HepG2 (cell line): Measurements from ENCODE around the gene TOE1. TPM values are rescaled to one million over a fixed set of nuclear protein-coding genes. Genes with fewer than 3 reads are reported as not detected.

Source experiments
- ADNP ChIP-seq: sonication (generic); formaldehyde crosslinking; IDR thresholded peaks from 2 replicates; pipeline ENCODE4 v1.4.0; 2020; ENCODE audit warnings: missing genetic modification reagents
- AGO2 ChIP-seq: fragments of 200-400 bp; formaldehyde crosslinking; optimal IDR thresholded peaks from 2 replicates; pipeline ENCODE3; 2017; ENCODE audit warnings: mild to moderate bottlenecking, low read depth, low read length, moderate library complexity
- BHLHE40 ChIP-seq: IDR thresholded peaks from 2 replicates; pipeline ENCODE4 v1.6.1; 2011; ENCODE audit warnings: low read length, improper control_type of control experiment
- DR1 ChIP-seq: sonication (generic); formaldehyde crosslinking; IDR thresholded peaks from 2 replicates; pipeline ENCODE4 v1.8.0; 2021; ENCODE audit warnings: mild to moderate bottlenecking, missing genetic modification reagents, inconsistent platforms
- ETV6 ChIP-seq: sonication (generic); formaldehyde crosslinking; conservative IDR thresholded peaks from 2 replicates; pipeline ENCODE4 v1.4.0; 2020; ENCODE audit warnings: missing genetic modification reagents
- HHEX ChIP-seq: IDR thresholded peaks from 2 replicates; pipeline ENCODE4 v1.6.1; 2016; ENCODE audit warnings: control low read depth
- MEIS1 ChIP-seq: sonication (generic); formaldehyde crosslinking; IDR thresholded peaks from 2 replicates; pipeline ENCODE4 v1.9.0; 2021; ENCODE audit warnings: mild to moderate bottlenecking, missing genetic modification reagents, moderate library complexity, borderline replicate concordance
- MLLT10 ChIP-seq: sonication (generic); formaldehyde crosslinking; IDR thresholded peaks from 2 replicates; pipeline ENCODE4 v1.4.0; 2020; ENCODE audit warnings: missing genetic modification reagents
- MLX ChIP-seq: IDR thresholded peaks from 2 replicates; pipeline ENCODE4 v1.6.1; 2016
- SMAD1 ChIP-seq: sonication (generic); formaldehyde crosslinking; IDR thresholded peaks from 2 replicates; pipeline ENCODE4 v1.4.0; 2020; ENCODE audit warnings: missing genetic modification reagents, low read depth, mild to moderate bottlenecking, borderline replicate concordance
- TCF12 ChIP-seq, 2 experiments: fragments of 450-650 bp in 1 of 2; sonication (generic) in 1 of 2; formaldehyde crosslinking in 1 of 2; IDR thresholded peaks; 2 replicates each; pipeline versions ENCODE4 v1.6.1 to v1.8.0; 2017 to 2022; ENCODE audit warnings: antibody characterized with exemption in 1 of 2, mild to moderate bottlenecking in 1 of 2, missing genetic modification reagents in 1 of 2, moderate library complexity in 1 of 2
- TRIM24 ChIP-seq: sonication (generic); formaldehyde crosslinking; IDR thresholded peaks from 2 replicates; pipeline ENCODE4 v1.8.0; 2022; ENCODE audit warnings: mild to moderate bottlenecking, missing genetic modification reagents
- ZBTB38 ChIP-seq: sonication (generic); formaldehyde crosslinking; IDR thresholded peaks from 2 replicates; pipeline ENCODE4 v1.5.1; 2020; ENCODE audit warnings: mild to moderate bottlenecking, missing genetic modification reagents
- ZNF10 ChIP-seq: sonication (generic); formaldehyde crosslinking; IDR thresholded peaks from 2 replicates; pipeline ENCODE4 v1.4.0; 2020; ENCODE audit warnings: mild to moderate bottlenecking, low read depth, missing genetic modification reagents, borderline replicate concordance
- ZNF235 ChIP-seq: sonication (generic); formaldehyde crosslinking; IDR thresholded peaks from 2 replicates; pipeline ENCODE4 v1.8.1; 2023; ENCODE audit warnings: mild to moderate bottlenecking, missing genetic modification reagents, borderline replicate concordance
- ZNF326 ChIP-seq: sonication (generic); formaldehyde crosslinking; IDR thresholded peaks from 2 replicates; pipeline ENCODE4 v1.4.0; 2020; ENCODE audit warnings: missing genetic modification reagents, borderline replicate concordance
- ZNF407 ChIP-seq: sonication (generic); formaldehyde crosslinking; IDR thresholded peaks from one replicate; pipeline ENCODE4 v1.5.1; 2020; ENCODE audit warnings: mild to moderate bottlenecking, missing genetic modification reagents; ENCODE audit errors: not compliant biosample characterization
- ZNF670 ChIP-seq: sonication (generic); formaldehyde crosslinking; IDR thresholded peaks from 2 replicates; pipeline ENCODE4 v1.8.0; 2022; ENCODE audit warnings: mild to moderate bottlenecking, missing genetic modification reagents, borderline replicate concordance
- ZNF709 ChIP-seq: sonication (generic); formaldehyde crosslinking; IDR thresholded peaks from 2 replicates; pipeline ENCODE4 v1.5.0; 2020; ENCODE audit warnings: mild to moderate bottlenecking, missing genetic modification reagents
- ZNF766 ChIP-seq: sonication (generic); formaldehyde crosslinking; IDR thresholded peaks from 2 replicates; pipeline ENCODE4 v1.5.0; 2020; ENCODE audit warnings: missing genetic modification reagents, borderline replicate concordance
- polyA plus RNA-seq, 8 experiments: library from polyadenylated mRNA; depleted of rRNA in 3 of 8; stranded (reverse) in 7 of 8; unstranded in 1 of 8; fragments of >200 nt; fragmentation: Illumina TruSeq in 4 of 8; extraction: Trizol in 4 of 8; gene quantifications; 2 replicates each; pipeline versions ENCODE4 v1.2.1 to v1.2.3, GENCODE V29; 2011 to 2016; ENCODE audit warnings: low read depth in 4 of 8, missing spikeins in 1 of 8, mixed read lengths in 1 of 8; ENCODE audit not compliant: insufficient read depth in 1 of 8
- total RNA-seq, 5 experiments: library from RNA; depleted of rRNA; stranded (reverse); fragments of >200 nt; fragmentation: Illumina TruSeq; extraction: Trizol; gene quantifications; 2 replicates each; pipeline ENCODE4 v1.2.3, GENCODE V29; 2016; ENCODE audit warnings: low read depth in 1 of 5

TOE1 gene
- total and polyA plus RNA-seq, 2 of the 13 experiments (the other 11 are each of a cell fraction or from before 2014, with no cell fraction given), result 14.1 to 19.0 TPM

- TF ChIP-seq MLX (CRISPR knock-in tag) (0 out of 2 replicates have a peak, but pooled peaks have one; percentile 12), AGO2 (peak; percentile 42), ZNF766 (CRISPR knock-in tag) (peak; percentile 57; the same call in 1 of the 2 replicates), ZNF235 (CRISPR knock-in tag) (no peak), ZNF670 (peak; percentile 75; the same call in 1 of the 2 replicates), BHLHE40 (no peak), SMAD1 (CRISPR knock-in tag) (peak; percentile 74; the same call in 1 of the 2 replicates), TCF12 (IDR thresholded peaks at IDR 0.05) (no peak), TCF12 (CRISPR knock-in tag; IDR thresholded peaks at IDR 0.05) (no peak), ZNF10 (CRISPR knock-in tag) (no peak), MEIS1 (CRISPR knock-in tag) (0 out of 2 replicates have a peak, but pooled peaks have one; percentile 27), ADNP (no peak), DR1 (CRISPR knock-in tag) (peak; percentile 92), ETV6 (CRISPR knock-in tag) (no peak), ZNF407 (CRISPR knock-in tag) (peak; percentile 81), HHEX (CRISPR knock-in tag) (no peak), ZBTB38 (peak; percentile 76), ZNF709 (CRISPR knock-in tag) (peak; percentile 90), MLLT10 (CRISPR knock-in tag) (no peak), TRIM24 (CRISPR knock-in tag) (no peak), ZNF326 (CRISPR knock-in tag) (no peak)
Measured at GRCh38 chr1:45339789-45340558, at the start of gene TOE1, which contains the start of gene MUTYH (continued).
